H7 (cell line): ENCODE data around the gene SLC37A3. TPM values are rescaled to one million over a fixed set of nuclear protein-coding genes. Genes with fewer than 3 reads are reported as not detected.
"Not testable (repeated sequence)": the region's sequence is repeated elsewhere in the genome, so short reads cannot be mapped to it uniquely, and the experiment has no call there.

Experiments
- DNase-seq: peaks from one replicate; pipeline ENCODE4 v3.0.0; 2012
- H3K27me3 ChIP-seq: 2 replicates; pipeline ENCODE4 v1.6.0; 2011; ENCODE audit warnings: mild to moderate bottlenecking, low read length; ENCODE audit not compliant: control insufficient read depth, insufficient read depth
- H3K36me3 ChIP-seq: replicated peaks from 2 replicates; pipeline ENCODE4 v1.5.1; 2011; ENCODE audit warnings: low read length; ENCODE audit not compliant: control insufficient read depth, insufficient read depth
- H3K4me3 ChIP-seq: 2 replicates; pipeline ENCODE4 v1.5.1; 2011; ENCODE audit warnings: low read depth, mild to moderate bottlenecking, control low read depth, low read length, moderate library complexity; ENCODE audit not compliant: insufficient read depth
- total RNA-seq: library from RNA; depleted of rRNA; stranded (reverse); fragments of >200 nt; shearing (Covaris generic); gene quantifications from 2 replicates; pipeline ENCODE4 v1.2.3, GENCODE V29; 2014

SLC37A3 gene
- total RNA-seq, 1 experiment from 2014 or later: 40.1 TPM

GRCh38 chr7:140347218-140347617, 51.1 kb downstream of the SLC37A3 start:
- no peaks in the 10 kb centered on the region for H3K27me3 ChIP-seq
- no peak for DNase-seq
- H3K4me3 ChIP-seq: no peak overlapping the region
- H3K36me3 ChIP-seq: peaks cover 31% of the 10 kb centered on the region

- H3K27me3 ChIP-seq: no peaks in the 10 kb centered on the region
- peaks cover 33% of the 10 kb centered on the region for H3K36me3 ChIP-seq
- DNase-seq: no peak
- no peak overlapping the region for H3K4me3 ChIP-seq
Observed at GRCh38 chr7:140345426-140345825, 52.9 kb downstream of the SLC37A3 start.

- Histone ChIP-seq H3K36me3 (peaks cover 25% of the 10 kb centered on the region), H3K27me3 (no peaks in the 10 kb centered on the region)
- DNase-seq: peak; percentile 83
Observed at GRCh38 chr7:140342727-140343514, 55.4 kb downstream of the SLC37A3 start.

GRCh38 chr7:140338959-140339358, 59.4 kb downstream of the SLC37A3 start:
- H3K27me3 ChIP-seq, H3K4me3 ChIP-seq, DNase-seq: not testable (repeated sequence)
- peaks cover 23% of the 10 kb centered on the region for H3K36me3 ChIP-seq

More at GRCh38 chr7:140342727-140343514, 55.4 kb downstream of the SLC37A3 start:
- H3K4me3 ChIP-seq: no peak overlapping the region

- no peak for DNase-seq
- Histone ChIP-seq H3K27me3 (no peaks in the 10 kb centered on the region), H3K4me3 (no peak overlapping the region), H3K36me3 (peaks cover 11% of the 10 kb centered on the region)
Observed at GRCh38 chr7:140334341-140335057, 63.8 kb downstream of the SLC37A3 start.

GRCh38 chr7:140333686-140334085, 64.6 kb downstream of the SLC37A3 start:
- Histone ChIP-seq H3K4me3 (no peak overlapping the region), H3K36me3 (peaks cover 11% of the 10 kb centered on the region), H3K27me3 (no peaks in the 10 kb centered on the region)
- DNase-seq: no peak

- H3K27me3 ChIP-seq: no peaks in the 10 kb centered on the region
- no peak overlapping the region for H3K4me3 ChIP-seq
- H3K36me3 ChIP-seq: peaks cover 11% of the 10 kb centered on the region
- no peak for DNase-seq
Observed at GRCh38 chr7:140333223-140333622, 65.1 kb downstream of the SLC37A3 start.

GRCh38 chr7:140330595-140330994, 67.7 kb downstream of the SLC37A3 start:
- no peak for DNase-seq
- H3K27me3 ChIP-seq: no peaks in the 10 kb centered on the region
- H3K36me3 ChIP-seq: peaks cover 7% of the 10 kb centered on the region
- H3K4me3 ChIP-seq: no peak overlapping the region

GRCh38 chr7:140330128-140330527, 68.2 kb downstream of the SLC37A3 start:
- no peak for DNase-seq
- H3K27me3 ChIP-seq: no peaks in the 10 kb centered on the region
- H3K36me3 ChIP-seq: peaks cover 7% of the 10 kb centered on the region
- H3K4me3 ChIP-seq: no peak overlapping the region

- Histone ChIP-seq H3K4me3 (no peak overlapping the region), H3K36me3 (peaks cover 1% of the 10 kb centered on the region; the same call in 1 of the 2 replicates), H3K27me3 (no peaks in the 10 kb centered on the region)
- no peak for DNase-seq
Observed at GRCh38 chr7:140327261-140327661, 71.1 kb downstream of the SLC37A3 start.

GRCh38 chr7:140326116-140326928, 72.0 kb downstream of the SLC37A3 start:
- H3K27me3 ChIP-seq: no peaks in the 10 kb centered on the region
- DNase-seq: peak; percentile 68

GRCh38 chr7:140325600-140325999, 72.7 kb downstream of the SLC37A3 start:
- no peaks in the 10 kb centered on the region for H3K36me3 ChIP-seq

More at GRCh38 chr7:140326116-140326928, 72.0 kb downstream of the SLC37A3 start:
- no peaks in the 10 kb centered on the region for H3K36me3 ChIP-seq
- no peak overlapping the region for H3K4me3 ChIP-seq

GRCh38 chr7:140324714-140325113, 73.6 kb downstream of the SLC37A3 start:
- H3K36me3 ChIP-seq: no peaks in the 10 kb centered on the region
- no peaks in the 10 kb centered on the region for H3K27me3 ChIP-seq
- H3K4me3 ChIP-seq: no peak overlapping the region
- DNase-seq: no peak

More at GRCh38 chr7:140325600-140325999, 72.7 kb downstream of the SLC37A3 start:
- Histone ChIP-seq H3K27me3 (no peaks in the 10 kb centered on the region), H3K4me3 (no peak overlapping the region)
- DNase-seq: no peak

- no peaks in the 10 kb centered on the region for H3K27me3 ChIP-seq
- no peaks in the 10 kb centered on the region for H3K36me3 ChIP-seq
- peak; percentile 58 for DNase-seq
- H3K4me3 ChIP-seq: no peak overlapping the region
Observed at GRCh38 chr7:140322759-140323158, 75.6 kb downstream of the SLC37A3 start.
